Brain pericyte (primary cell): ENCODE results near the gene KCNIP3.
"Not testable (repeated sequence)": the region's sequence is repeated elsewhere in the genome, so short reads cannot be mapped to it uniquely, and the experiment has no call there.

ENCODE experiments used
- DNase-seq: peaks from one replicate; pipeline ENCODE4 v3.0.0-alpha.2; 2012; ENCODE audit warnings: low read depth, low spot score

Gene KCNIP3

DNA sequence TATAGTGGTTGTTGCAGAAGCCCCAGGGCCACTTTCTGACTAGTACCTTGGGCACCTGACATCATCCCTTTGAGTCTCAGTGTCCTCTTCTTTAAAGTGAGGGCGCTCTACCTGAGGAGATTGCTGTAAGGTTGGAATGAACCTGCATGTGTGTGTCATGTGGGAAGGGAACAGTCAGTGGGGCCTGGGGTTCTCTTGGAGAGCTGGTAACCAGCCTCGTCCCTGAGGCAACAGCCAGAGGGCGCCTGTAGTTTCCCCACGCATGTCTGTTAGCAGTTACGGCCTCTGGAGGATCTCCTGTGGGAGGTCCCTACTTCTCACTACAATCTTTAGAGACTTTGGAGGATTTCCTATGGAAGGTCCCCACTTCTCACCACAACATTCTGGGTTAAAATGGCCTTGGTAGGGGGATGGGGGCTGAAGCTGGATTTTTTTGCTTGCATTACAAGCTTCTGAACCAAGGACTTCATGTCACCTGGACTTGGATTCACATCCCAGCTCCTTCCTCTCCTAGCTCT lies 106.1 kb downstream of the KCNIP3 start:
- not testable (repeated sequence) for DNase-seq

DNA sequence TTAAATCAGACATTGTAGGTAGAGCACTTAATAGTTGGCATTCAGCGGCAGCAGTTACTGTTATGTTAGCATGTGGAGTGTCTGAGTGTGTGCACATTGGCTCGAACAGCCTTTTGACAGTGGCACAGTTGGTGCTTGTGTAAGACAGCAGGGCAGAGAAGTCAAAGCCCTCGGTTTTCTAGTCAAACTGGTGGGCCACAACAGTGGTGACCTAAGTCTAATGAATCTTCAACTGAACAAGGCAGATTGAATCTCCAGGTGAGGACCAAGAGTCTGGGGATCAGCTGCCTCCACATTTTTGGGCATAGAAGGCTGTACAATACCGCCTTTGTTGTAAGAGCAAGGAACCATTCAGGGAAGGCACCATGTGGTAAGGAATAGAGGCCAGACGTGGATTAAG lies 106.7 kb downstream of the KCNIP3 start:
- DNase-seq: not testable (repeated sequence)

DNA sequence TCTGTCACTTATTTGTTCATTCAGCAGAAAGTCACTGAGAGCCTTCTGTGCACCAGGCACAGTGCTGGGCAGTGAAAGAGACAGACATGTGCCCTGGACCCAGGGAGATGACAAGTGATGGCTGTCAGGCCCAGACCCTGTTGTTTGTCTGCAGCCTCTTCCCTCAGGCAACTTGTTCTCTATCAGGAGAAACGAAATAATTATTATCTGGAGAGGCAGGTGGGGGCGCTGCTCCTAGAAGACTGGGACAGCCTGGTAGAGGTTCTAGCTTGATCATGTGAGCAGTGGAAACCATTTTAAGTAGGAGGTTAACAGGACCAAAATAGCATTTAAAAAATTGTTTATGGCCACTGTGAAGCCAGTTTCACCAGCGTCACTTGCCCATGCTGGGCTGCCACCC lies 107.5 kb downstream of the KCNIP3 start:
- DNase-seq: not testable (repeated sequence)

DNA sequence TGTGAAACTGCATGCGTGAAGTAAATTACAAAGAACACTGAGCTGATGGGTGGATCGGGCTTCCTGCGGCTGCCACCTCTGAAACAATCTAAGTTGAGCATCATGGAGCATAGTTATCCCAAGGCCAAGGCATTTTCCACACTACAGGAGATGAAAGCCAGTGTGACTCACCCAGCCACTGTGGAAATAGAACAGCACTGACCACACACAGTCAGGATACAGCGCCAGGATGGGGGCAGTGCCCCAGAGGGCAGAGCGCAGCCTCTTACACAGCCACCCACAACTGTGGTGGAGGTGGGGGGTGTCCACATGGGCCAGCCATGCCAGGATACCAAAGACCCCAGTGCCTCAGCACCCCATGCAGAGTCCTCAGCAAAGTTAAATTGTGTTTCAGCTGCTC lies 114.1 kb downstream of the KCNIP3 start:
- not testable (repeated sequence) for DNase-seq

DNA sequence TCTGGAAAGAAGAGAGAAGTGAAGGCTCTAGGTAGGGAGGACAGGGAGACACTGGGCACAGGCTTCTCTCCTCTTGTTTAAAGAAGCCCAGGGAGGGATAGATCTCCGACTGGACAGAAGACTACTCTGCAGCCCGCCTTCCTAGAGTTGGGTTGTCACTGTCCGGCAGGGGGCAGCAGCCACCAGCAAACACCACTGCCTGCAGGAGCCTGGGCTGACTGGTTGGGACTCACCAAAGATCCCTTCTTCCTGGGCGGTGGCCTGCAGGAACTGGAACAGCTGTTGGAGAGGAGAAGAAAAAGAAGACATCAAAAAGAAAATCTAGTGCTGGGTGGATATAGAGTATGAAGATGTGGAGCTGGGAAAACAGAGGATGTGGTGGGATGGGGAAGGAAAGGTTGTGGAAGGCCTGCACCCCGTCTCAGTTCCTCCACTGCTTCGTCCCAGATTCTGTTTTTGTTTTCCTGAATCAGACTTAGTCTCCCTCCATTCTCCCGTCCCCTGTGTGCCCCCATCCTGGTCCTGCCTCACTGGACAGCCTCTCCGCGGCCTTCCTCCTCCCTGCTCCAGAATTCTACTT lies 117.0 kb downstream of the KCNIP3 start:
- DNase-seq: peak; percentile 18

DNA sequence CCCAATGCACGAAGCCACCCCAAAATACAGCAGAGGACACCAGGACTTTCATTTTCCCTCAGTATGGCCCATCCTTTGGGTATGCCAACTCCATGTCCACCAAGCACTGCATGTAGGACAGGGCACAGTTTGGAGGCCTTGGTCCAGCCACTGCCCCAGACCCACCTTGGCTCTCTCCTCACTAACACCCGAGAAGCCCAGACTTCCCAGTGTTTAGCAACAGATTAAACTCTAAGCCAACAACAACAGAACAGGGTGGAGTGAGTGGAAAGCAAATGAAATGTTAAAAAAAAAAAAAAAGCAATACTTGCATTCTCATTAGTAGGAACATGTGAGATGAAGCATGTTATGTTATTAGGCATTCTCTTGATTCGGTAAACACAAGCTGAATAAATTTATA lies 118.0 kb downstream of the KCNIP3 start:
- DNase-seq: not testable (repeated sequence)

GRCh38 chr2:95415561-95415960 lies 118.4 kb downstream of the KCNIP3 start:
- DNase-seq: not testable (repeated sequence)

DNA sequence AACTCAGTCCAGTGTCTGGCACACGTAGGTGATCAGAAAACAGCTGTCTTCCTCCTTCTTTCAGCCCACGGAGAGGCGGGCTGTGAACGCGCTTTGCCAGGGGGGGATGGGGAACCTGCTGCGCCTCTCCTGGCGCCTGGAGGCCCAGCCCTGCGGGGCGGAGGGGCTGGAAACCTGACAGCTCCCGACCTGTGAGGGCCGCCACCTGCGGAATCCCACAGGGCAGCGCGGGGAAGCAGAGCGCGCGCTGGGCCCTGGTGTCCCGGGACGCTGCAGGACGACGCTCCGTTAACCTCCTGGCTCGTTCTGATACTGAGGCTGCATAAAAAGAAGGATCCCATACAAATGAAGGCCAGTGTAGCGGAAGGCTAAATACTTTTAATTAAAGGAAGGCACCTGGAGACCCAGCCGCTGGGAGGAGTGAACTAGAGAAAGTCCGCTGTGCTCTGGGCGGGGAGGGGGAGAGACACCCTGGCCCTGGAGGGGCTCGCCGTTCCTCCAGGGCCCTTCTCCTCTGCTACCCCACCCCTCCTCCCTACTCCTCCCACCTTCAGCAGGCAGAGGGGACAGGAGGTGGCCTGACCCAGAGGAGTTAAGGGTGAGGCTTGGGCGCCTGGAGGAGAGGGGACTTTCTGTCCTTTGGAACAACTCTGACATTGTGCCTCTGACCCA lies 130.2 kb downstream of the KCNIP3 start:
- DNase-seq: not testable (repeated sequence)

GRCh38 chr2:95429748-95430467 lies 132.8 kb downstream of the KCNIP3 start:
- DNase-seq: not testable (repeated sequence)

DNA sequence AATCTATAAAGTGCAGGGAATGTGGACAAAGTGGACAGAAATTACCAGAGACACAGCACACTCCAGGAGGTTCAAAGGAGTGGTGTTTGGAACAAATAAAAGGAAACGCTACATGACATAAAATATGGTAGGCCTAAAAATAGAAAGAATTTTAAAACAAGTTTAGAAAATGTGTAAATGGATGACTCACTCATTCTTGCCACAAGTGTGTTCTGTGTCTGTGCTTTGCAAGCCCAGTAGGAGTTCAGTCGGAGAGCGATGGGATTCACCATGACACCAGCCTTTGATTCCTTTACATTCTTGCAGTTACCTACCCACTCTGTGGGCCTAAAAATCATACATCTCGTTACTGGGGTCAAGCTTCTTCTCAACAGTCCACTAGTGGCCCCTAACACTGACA lies 136.2 kb downstream of the KCNIP3 start:
- not testable (repeated sequence) for DNase-seq

DNA sequence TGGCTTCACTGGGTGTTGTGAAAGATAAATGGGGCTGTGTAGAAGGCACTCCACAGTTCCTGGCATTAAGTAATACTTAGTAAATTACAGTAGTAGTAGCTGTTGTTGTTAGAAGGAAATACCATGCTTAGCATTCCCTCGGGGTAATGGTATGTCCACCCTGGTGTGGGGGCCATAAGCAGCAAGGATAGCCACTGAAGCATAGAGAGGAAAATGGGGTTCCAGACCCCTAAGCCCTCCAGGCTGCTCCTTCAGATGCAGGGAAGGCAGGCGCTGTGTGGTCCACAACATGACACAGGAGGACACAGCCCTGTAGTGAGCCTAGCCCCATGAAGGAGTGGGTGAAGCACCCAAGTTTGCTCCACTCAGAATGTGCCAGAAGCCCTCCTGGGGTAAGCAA lies 136.8 kb downstream of the KCNIP3 start:
- DNase-seq: not testable (repeated sequence)

DNA sequence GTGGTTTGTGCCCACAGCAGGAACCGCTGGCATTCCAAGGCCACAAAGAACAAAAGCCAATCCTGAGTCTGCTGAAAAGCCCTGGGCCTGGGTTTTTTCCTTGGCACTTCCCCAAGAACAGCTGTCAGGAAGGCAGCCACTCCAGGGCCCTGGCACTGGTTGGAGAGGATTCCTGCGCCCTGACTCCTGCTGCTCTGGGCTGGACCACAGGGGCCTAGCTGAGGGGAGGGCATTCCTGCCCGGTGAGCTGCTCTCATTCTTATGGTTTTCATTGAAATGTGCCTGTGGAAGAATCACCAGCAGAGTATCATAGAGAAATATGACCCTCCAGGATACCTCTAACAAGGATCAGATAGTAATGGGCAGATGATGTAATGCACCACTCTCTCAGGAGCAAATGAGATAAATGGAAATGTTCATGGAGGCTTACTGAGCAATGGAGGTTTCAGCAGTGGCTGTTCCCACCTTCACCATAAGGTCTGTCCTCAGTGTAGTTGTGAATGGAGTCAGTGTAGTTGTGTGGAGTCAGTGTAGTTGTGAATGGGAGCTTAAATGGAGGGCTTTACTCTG lies 137.4 kb downstream of the KCNIP3 start:
- DNase-seq: not testable (repeated sequence)

GRCh38 chr2:95435162-95435871 lies 138.2 kb downstream of the KCNIP3 start:
- DNase-seq: not testable (repeated sequence)
